IPS DF 4.7 (cell line): ENCODE measurements around the gene ASS1.
"Not testable (repeated sequence)": the region's sequence is repeated elsewhere in the genome, so short reads cannot be mapped to it uniquely, and the experiment has no call there.

ENCODE experiments used
- DNase-seq: peaks from one replicate; pipeline ENCODE4 v3.0.0-alpha.2; 2013; ENCODE audit warnings: low spot score; ENCODE audit errors: extremely low read depth

Gene ASS1

GRCh38 chr9:130433947-130434262 is 10.9 kb upstream of the ASS1 start:
- DNase-seq: no peak

DNA sequence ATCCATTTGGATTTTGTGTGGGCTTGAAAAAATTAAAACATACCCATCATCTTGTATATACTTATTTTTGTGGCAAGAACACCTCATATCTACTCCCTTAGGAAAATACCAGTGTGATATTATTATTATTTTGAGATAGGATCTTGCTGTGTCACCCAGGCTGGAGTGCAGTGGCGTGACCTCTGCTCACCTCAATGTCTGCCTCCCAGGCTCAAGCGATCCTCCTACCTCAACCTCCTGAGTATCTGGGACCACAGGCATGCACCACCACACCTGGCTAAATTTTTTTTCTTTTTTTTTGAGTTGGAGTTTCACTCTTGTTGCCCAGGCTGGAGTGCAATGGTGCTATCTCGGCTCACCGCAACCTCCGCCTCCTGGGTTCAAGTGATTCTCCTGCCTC is 10.1 kb upstream of the ASS1 start:
- DNase-seq: not testable (repeated sequence)

DNA sequence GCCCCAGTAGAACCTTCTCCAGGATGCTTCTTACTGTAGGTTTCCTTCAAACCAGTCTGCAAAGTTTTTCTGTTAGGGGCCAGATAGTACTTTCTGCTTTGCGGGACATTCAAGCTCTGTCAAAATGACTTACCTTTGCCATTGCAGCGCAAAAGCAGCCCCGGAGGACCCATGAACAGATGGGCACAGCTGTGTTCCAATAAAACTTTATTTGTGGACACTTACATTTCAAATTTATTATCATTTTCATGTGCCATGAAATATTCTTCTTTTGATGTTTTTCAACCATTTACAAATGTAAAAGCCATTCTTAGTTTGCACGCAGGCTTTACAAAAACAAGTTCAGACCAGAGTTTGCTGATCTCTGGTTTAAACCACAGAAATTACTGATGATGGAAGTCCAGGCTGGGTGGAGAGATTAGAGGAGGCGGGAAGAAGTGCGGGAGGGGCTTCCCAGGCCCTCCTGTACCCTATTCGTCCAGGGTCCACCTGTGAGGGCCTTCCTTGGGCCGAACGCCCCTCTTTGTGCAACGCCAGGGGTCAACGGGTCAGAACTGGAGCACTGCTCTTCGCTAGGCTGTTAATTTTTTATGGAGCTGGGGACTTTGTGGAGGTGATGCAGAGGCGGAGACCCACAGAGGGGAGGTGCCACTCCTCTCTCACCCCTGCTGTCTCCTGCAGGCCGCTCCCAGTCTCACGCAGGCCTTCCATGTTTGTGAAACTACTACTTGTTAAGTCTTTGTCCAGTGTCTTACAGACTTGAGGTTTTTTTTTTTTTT is 7.6 kb upstream of the ASS1 start:
- DNase-seq: no peak

DNA sequence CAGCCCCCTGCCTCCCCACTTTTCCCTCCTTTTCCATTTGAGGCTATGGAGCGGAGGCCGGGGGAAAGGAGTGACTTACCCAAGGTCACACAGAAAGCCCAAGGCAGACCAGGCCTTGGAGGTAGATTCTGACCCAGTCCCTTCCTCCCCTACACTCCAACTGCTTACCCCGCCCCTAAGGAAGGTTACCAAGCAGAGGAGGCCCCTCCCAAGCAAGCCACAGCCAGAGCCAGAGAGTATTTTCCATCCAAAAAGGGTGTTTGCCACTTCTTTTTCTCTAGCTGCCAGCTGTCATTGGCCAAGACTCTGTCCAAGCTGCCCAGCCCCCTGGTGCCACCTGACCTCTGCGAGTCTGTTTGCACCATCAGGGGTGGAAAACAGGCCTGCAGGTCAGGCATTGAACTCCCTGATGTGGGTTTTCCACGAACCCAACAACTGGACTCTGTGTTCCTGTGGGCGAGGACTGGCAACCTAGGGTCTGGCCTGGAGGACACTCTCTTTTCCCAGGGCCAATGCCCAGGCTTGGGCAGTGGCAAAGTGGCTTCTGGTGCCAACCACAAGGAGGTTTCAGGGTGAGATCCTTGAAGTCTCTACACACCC is 6.3 kb upstream of the ASS1 start:
- DNase-seq: no peak

DNA sequence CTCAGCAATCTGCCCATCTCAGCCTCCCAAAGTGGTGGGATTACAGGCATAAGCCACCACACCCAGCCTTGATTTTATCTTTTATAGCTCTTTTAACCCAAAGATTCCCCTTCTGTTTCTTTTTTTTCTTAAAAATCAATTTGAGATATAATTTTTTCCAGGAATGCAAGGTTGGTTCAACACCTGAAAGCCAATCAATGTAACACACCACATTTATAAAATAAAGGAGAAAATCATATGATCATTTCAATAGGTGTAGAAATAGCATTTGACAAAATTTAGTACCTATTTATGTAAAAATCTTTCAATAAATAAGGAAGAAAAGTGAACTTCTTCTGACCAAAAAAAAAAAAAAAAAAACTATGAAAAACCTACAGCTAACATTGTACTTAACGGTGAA is 3.7 kb upstream of the ASS1 start:
- DNase-seq: no peak

DNA sequence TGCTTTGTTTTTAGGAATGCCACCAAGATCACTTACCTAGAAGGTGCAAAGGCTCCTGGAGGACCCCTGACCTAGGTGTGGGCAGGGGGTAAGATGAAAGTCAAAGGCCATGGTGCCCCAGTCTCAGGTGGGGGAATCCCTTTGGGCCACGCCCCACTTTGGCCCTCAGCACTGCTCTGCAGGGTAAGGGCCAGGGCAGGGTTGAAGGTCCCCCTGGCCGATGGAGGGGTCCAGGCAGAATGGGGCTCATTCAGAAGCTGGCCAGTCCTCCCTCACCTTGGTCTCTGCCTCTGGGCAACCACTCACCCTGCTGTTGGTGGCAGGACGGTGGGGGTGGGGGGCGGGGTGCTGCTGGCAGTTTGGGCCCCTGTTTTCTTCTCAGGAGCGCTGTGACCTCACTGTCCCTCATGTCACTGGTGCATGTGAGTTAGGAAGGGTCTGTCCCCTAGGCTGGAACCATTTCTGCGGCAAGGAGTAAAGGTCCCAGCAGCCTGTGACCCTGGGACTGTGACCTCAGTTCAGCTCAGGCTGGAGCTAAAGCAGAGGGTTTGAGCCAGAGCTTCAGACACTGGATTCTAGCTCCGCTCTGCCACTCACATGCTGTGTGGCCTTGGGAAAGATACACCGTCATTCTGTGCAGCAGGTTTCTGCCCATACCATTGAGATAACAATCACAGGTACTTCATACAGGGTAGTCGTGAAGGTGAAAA is 1.9 kb upstream of the ASS1 start:
- no peak for DNase-seq

GRCh38 chr9:130443456-130443801 is 1.3 kb upstream of the ASS1 start:
- DNase-seq: no peak

GRCh38 chr9:130443840-130444492 is 795 bp upstream of the ASS1 start:
- no peak for DNase-seq

DNA sequence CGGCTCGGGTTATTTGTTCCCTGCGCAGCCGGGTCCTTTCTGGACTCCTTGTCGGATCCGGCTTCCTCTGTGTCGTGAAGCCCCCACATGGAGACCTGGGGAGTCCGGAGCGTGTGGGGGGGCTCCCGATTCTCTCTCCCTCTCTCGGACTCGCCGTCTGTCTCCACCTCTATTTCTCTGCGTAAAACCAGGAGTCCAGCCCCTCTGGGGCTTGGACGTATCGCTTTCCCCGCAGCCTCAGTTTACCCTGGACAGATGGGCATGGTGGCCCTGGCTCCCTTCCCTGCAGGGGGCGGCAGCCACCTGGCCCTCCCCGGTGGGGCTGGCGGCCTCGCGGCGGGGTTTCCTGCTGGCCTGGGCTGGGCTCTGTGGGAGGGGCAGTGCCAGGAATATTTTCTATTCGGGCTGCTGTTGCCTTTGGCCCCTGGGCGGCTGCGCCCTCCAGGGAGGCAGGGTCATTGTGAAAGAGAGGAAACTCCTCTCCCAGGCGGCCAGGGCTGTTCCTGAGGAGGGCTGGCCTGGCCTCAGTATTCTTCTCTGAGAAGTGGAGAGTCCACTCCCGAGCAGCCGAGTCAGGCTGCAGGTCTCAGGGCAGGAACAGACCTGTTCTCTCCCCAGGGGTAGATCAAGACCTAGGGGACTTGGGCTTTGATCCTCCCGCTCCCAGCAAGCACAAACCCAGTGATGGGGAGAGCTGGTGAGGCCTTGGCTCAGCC is 665 bp downstream of the ASS1 start:
- DNase-seq: no peak

DNA sequence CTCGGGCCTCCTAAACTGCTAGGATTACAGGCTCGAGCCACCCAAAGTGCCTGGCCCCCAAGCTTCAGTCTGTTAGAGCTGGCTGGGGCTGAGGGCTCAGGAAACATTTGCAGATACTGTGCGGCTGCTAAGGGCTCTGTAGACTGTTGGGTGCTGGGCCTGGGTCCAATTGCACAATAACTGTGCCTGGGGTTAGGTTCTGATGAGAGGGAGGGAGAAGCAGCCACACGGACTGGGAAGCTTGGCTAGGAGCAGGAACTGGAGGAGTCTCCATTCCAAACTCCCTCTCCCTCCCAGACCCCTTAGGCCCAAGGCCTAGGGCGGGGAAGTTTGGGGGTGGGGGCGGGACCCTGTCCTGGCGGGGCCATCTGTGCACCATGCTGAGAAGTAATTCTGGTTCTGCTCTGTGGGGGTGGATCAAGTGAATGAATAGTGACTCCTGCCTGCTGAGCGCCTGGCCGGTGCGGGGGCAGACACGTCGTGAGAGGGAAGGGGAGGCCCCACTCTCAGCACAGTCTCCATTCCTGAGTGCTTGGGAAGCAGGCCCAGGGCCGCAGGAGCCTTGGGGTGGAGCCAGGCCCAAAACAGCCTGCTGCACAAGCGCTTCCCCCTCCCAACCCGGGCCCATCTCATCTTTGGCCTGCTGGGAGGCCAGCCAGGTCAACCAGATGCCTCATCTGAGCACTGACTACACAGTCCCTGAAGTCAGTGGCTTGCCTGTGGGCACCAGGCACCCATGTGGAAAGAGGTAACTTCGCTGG is 1.5 kb downstream of the ASS1 start:
- DNase-seq: no peak

- no peak for DNase-seq
Measured at GRCh38 chr9:130447193-130447816, 2.5 kb downstream of the ASS1 start.

DNA sequence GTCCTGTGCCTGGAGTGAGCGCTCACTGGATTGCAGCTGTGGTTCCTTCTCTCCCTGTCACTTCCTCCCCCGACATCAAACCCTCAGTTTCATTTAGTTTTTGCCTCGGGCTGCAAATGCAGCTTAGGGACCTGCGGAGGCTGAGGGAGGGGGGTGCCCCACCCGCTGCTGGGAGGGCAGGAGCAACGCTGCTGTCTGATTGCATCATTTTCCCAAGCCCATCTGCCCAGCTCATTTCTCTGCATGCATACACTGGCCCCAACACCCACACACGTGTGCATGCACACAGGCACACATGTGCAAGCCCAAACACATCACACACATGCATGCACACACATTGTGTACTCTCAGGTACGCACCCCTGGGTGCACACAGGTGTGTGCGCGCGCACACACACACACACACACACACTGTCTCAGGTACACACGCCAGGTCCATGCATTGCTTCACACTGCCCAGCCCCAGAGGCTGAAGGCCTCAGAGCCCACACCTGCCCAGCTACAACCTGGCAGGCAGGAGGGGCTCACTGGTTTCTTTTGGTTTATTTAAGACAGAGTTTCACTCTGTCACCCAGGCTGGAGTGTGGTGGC is 3.4 kb downstream of the ASS1 start:
- no peak for DNase-seq

GRCh38 chr9:130448771-130449603 is 4.2 kb downstream of the ASS1 start:
- no peak for DNase-seq

DNA sequence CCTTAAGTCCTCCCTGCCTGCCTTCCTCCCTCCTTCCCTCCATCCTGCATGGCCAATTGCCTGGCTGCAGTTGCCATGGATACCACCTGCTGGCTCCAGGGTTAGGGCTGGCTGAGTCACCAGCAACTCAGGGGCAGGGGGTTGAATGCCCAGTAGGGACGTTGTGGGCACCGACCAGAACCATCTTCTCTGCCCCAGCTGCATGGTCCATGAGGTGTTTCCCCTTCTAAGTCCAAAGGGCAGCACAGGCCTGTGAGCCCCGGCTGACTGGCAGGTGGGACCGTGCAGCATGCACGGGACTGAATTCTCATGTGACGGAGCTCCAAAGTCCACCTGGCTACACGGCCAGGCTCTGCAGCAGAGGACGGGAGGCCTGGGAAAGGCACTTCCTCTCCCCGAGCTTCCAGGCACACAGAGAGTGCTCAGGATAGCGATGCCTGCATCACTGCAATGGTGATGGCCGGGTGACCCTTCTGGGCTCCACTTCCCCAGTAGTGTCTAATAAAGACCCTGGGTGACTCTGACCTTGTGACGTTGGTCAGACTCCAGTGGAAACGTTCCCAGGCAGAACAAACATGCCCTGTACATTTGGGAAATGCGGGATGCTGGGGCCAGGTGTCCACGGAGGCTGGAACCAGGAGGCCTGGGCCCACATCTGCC is 5.7 kb downstream of the ASS1 start:
- DNase-seq: no peak

GRCh38 chr9:130451004-130451390 is 6.2 kb downstream of the ASS1 start:
- no peak for DNase-seq

DNA sequence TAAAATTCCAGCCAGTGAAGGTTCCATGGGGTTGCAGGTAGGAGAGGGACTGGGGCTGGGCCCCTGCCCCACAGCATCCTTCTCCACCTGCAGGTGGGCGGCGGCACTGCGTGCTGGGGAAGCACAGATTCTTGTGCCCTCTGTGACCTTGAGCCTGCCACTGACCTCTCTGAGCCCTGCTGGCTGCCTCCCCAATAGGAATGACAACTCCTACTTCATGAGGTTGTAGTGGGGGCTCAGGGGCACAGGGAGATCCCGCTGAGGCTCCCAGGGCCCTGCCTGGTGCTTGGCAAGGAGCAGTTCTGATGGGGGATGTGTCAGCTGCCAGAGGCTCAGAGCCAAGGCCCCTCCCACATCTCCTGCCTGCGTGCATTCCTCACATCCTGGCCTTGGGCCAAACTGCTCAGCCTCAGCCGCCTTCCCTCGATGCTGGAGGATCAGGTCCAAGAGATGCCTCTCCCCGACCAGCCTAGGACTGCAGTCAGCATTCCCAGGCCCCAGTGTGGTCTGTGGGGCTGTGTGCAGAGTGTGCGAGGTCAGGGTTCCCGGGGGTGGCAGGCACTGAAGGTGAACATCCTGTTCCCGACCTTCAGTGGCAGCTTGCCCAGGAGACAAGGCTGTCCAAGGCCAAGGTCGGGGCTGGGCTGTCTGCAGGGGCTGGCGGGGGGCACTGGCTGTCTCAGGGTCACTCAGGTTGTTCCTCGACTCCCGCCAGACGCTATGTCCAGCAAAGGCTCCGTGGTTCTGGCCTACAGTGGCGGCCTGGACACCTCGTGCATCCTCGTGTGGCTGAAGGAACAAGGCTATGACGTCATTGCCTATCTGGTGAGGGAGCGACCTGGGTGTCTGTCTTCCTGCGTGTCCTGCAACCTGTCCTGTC is 7.0 kb downstream of the ASS1 start:
- no peak for DNase-seq

DNA sequence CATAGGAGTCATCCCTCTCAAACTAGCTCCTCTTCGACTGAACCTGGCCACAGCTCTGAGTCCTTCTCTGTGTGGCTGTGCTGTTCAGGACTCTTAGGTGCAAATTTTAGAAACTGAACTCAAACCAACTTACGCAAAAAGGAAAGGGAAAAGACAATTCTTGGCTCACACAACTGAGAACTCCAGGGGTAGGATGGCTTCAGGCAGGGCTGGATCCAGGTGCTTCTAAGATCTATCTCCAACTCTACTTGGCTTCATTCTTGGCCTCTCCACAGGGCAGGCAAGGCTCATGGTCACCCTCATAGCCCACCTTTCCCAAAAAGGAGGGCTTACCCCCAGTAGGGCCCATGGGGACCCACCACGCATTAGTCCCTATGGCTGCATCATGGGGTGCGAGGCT is 8.1 kb downstream of the ASS1 start:
- no peak for DNase-seq

- DNase-seq: no peak
Measured at GRCh38 chr9:130453487-130453886, 8.7 kb downstream of the ASS1 start.
